Activated T-cell treated with anti-CD3 and anti-CD28 coated beads for 4 hours (primary cell): ENCODE measurements around the gene KNTC1.
"Not testable (repeated sequence)": the region's sequence is repeated elsewhere in the genome, so short reads cannot be mapped to it uniquely, and the experiment has no call there.

Experiments
- DNase-seq: peaks from one replicate; pipeline ENCODE4 v3.0.0-alpha.2; 2020

Gene KNTC1

DNA sequence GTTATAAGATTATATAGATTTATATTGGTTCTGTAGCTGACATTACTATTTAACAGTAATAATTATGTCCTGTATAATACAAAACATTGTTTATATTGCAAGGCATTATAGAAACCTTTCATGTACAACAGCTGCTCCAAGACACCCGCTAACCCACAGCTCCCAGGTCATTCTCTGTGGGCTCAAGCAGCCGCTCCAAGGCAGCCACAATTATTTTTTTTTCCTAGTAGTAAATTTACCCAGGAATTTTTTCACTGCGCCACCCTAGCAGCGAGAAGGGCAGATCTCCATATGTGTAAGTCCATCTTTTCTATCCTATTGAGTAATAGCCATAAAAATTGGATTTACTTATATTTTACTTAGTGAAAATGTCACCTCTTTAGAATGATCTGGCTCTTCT lies 36.3 kb downstream of the KNTC1 start:
- no peak for DNase-seq

DNA sequence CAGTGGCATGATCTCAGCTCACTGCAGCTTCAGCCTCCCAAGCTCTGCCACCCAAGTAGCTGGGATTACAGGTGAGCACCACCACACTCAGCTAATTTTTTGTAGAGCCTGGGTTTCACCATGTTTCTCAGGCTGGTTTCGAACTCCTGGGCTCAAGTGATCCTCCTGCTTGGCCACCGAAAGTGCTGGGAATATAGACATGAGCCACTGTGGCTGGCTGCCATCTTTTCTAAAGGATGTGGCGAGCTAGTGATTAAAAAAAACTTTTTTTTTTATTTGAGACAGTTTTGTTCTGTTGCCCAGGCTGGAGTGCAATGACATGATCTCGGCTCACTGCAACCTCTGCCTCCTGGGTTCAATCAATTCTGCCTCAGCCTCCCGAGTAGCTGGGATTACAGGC lies 39.8 kb downstream of the KNTC1 start:
- not testable (repeated sequence) for DNase-seq

DNA sequence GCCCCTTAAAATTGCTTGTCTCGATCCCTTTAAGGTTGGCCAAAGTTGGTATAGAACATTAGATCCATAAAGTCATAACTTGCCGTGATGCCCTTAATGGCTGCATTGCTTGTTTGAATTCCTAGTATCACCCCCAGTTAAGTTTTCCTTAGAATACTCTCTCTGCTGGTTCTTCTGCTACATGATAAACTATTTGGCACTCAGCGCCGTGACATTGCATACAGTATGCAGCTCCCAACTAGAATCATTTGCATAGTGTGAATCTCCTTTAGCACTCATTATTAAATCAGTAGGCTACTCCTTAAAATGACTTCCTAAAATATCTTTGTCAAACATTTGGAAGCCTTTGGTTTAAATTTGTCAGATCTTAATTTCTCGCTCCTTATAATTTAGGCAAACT lies 42.2 kb downstream of the KNTC1 start:
- no peak for DNase-seq

DNA sequence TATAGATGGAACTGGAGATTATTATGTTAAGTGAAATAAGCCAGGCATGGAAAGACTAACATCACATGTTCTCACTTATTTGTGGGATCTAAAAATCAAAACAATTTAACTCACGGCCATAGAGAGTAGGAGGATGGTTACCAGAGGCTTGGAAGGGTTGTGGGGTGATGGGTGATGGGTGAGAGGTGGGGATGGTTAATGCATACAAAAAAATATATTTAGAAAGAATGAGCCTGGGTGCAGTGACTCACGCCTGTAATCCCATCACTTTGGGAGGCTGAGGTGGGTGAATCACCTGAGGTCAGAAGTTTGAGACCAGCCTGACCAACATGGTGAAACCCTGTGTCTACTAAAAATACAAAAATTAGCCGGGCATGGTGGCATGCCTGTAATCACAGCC lies 43.0 kb downstream of the KNTC1 start:
- DNase-seq, result not testable (repeated sequence)

DNA sequence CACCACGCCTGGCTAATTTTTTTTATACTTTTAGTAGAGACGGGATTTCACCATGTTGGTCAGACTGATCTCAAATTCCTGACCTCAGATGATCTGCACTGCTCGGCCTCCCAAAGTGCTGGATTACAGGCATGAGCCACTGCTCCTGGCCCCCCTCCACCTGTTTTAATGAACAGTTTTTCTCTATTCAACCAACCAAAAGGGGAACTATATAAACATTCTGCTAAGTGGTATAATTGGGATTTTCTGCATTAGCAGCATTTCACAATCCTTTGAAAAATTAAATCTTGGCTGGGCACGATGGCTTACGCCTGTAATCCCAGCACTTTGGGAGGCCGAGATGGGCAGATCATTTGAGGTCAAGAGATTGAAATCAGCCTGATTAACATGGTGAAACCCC lies 44.8 kb downstream of the KNTC1 start:
- no peak for DNase-seq

DNA sequence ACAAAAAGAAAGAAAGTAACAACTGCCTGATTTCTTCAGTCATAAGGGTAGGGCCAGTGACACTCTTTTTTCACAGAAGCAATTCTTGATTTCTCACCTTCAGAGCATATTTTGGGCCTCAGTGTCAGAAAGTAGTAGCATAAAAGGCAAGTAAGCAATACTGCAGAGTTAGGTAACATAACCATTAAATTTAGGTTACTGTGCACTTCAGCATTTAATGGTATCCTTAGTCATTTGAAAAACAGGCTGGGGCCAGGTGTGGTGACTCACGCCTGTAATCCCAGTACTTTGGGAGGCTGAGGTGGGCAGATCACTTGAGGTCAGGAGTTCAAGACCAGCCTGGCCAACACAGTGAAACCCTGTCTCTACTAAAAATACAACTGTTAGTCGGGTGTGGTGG lies 56.2 kb downstream of the KNTC1 start:
- DNase-seq, result not testable (repeated sequence)

DNA sequence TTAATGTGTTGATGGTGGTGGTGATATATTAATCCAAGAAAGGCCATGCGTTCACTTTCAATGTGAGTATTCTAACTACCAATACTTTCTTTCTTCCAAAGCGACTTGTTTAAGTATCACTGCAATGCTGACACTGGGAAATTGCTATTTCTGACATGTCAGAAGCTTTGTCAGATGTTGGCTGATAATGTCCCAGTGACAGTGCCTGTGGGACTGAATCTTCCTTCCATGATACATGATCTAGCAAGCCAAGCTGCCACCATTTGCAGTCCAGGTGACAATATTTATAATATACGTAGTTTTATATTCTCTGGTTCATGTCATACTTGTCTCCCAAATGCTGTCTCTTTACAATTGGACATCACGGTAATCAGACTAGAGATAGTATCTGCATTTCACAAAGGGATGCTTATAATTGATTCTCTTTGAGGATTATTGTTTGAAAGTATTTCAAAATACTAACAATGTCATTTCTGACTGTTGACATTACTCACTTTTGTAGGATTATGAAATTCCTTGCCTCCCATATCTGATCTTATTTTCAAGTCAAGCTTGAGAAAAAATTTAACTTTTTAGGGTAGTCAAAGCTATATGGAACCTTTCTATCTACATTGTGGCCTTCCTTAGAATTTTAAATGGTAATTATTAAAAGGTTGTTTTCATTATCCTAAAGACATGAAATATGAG lies 57.3 kb downstream of the KNTC1 start:
- DNase-seq, result no peak

DNA sequence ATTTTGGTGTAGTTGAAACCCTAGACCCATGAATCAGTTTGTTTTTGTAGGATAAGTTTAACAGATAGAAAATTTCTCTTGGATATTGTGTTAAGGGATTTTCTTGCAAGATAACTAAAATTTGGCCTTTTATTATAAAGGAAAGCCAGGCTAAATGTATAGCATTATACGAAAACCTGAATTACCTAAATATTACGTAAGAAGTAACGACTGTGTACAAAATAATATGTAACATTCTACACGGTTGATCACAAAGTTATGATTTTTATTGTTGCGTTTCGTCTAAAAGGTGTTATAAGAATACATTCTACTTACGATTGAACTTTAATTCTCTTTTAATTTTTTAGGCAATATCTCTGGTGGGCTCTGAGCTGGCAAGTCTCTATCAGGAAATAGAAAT lies 63.9 kb downstream of the KNTC1 start:
- no peak for DNase-seq

DNA sequence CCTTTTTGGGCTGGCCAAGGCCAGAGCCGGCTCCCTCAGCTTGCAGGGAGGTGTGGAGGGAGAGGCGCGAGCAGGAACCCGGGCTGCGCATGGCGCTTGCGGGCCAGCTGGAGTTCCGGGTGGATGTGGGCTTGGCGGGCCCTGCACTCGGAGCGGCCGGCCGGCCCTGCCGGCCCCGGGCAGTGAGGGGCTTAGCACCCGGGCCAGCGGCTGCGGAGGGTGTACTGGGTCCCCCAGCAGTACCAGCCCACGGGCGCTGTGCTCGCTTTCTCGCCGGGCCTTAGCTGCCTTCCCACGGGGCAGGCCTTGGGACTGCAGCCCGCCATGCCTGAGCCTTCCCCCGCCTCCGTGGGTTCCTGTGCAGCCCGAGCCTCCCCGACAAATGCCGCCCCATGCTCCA lies 64.9 kb downstream of the KNTC1 start:
- not testable (repeated sequence) for DNase-seq

DNA sequence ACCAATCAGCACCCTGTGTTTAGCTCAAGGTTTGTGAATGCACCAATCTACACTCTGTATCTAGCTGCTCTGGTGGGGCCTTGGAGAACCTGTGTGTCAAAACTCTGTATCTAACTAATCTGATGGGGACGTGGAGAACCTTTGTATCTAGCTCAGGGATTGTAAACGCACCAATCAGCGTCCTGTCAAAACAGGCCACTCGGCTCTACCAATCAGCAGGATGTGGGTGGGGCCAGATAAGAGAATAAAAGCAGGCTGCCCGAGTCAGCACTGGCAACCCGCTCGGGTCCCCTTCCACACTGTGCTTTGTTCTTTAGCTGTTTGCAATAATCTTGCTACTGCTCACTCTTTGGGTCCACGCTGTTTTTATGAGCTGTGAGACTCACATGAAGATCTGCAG lies 65.5 kb downstream of the KNTC1 start:
- not testable (repeated sequence) for DNase-seq

DNA sequence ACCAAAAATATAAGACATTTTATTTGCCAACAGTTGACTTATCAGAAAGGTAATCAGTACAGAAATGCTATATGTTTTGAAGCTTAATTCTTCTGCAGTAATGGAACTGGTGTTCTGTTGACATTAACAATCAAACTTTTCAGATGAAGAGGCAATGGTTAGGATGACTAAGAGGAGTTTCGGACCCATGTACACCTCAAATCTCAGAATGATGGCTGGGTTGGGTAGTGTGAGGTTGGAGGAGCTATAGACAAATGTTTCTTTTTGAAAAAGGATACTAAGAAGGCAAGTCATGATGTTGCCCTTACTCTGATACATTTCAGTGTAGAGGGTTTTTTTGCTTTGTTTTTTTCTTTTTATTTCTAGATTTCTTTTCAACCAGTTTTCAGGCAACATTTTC lies 66.9 kb downstream of the KNTC1 start:
- no peak for DNase-seq

DNA sequence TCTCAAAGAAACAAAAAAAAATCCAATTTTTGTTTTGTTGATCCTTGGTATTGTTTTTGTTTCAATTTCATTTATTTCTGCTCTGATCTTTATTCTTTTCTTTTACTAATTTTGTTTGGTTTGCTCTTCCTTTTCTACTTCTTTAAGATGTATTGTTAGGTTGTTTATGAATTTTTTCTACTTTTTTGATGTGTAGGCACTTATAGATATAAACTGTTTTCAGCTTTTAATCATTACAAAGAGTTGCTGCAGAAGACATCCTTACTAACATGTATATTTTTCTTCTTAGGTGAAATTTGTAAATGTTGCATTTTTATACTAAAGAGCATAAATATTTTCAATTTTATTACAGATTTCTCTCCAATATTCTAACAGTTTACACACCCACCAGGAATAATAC lies 69.8 kb downstream of the KNTC1 start:
- no peak for DNase-seq

DNA sequence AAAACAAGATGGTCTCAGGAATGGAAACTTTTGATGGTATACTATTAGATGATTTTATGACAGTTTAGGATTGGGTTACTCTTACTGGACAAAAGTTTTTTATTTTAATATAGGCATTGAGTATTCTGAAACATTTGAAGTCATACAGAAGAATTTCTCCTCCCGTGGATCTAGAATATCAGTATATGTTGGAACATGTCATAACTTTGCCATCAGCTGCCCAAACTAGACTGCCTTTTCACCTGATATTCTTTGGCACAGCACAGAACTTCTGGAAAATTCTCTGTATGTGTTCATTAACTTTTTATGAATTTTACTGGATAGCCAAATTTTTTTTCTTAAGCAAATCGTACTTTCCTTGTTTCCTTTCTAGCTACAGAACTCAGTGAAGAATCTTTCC lies 75.4 kb downstream of the KNTC1 start:
- no peak for DNase-seq

DNA sequence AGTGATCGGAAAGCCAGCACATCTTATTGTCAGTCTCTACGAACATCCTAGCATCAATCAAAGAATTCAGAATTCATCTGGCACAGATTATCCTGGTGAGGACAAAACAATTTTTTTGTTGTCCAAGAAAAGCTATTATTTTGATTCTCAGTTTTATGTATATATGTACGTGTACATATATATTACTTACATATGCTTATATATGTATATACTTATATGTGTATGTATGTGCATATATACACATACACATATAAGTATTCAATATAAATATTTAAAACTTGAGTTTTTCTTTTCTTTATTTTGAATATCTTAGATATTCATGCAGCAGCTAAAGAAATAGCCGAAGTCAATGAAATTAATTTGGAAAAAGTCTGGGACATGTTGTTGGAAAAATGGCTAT lies 77.9 kb downstream of the KNTC1 start:
- DNase-seq, result no peak

DNA sequence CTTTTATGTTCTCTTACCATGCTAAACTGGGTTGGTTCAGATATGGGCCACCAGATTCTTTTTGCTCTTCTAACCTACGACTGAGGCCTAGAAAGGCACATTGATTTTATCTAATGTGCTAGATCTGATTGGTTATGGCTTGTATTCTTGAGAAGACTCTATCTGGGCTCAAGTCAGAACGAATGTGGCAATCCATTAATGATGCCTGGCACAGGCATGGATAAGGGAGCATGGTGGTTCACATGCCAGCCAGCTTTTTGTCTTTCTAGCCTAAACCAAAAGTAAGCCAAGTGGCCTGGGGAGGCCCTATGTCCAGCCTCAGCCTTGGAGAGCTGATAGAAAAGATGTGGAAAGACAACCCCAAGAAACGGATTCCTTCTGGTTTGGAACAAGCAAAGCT lies 82.7 kb downstream of the KNTC1 start:
- DNase-seq, result no peak

DNA sequence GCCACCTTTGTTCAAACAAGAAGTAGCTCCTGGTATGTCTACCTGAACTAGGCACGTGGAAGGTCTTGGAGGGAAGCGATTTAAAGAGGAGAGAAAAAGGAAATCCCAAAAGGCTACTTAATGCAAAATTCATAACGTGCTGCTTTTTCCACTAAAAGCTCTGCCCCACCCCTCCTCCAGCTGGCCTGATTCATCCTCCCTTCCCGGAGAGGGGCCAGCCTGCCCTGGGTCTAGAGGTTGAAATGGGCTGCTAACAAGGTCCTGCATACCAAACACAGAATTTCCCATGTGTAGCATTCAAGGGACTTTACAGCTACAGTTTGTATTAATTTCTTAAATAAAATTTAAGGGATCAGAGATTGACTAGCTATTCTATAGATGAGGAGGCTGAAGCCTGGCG lies 83.2 kb downstream of the KNTC1 start:
- DNase-seq, result no peak

DNA sequence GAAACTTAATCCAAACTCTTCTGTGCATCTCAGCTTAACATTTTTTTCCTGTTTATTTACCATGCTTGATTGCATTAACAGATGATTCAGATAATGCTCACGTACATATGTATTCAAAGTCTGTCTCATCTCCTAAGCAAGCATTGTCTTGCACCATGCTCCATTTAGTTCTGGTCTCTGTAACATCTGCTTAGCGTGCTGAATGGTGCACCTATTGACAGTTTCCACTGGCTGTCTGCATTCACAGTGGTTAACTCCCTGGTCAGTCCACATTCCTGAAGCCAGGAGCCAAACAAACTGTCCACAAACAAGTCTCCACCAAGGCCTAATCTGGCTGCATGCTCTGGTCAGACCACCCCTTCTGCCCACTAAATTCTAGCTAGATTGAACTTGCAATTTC lies 83.9 kb downstream of the KNTC1 start:
- DNase-seq, result no peak

DNA sequence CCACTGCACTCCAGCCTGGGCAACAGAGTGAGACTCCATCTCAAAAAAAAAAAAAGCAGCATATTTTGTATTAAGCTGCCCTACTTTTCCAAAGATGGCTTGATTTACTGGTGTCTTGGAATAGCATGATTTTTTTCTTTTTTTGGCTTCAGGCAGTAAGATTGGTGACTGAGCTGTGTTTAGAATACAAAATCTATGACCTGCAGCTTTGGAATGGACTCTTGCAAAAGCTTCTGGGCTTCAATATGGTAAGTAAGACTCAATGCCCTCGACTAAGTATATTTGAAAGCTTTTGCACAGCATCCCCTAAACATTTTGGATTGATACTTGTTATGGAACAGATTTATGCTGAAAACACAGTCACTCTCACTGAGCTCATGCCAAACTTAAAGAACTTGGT lies 87.8 kb downstream of the KNTC1 start:
- DNase-seq, result no peak

DNA sequence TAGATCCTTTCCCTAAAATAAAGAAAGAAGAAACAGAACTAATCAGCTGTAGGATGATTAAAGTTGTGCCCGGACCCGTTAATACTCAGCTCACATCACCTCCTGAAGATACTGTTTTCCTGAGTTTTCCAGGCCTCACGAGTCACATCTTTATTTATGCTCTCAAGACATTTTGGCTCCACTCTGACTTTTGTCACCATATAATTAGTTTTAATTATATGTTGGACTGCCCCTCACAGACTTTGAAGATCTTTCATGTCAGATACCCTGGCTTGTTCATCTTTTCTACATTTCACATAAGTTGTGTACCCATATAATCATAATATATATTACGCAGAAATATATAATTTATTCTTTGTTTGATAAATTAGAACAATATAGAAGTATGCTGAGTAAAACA lies 88.7 kb downstream of the KNTC1 start:
- DNase-seq, result no peak

DNA sequence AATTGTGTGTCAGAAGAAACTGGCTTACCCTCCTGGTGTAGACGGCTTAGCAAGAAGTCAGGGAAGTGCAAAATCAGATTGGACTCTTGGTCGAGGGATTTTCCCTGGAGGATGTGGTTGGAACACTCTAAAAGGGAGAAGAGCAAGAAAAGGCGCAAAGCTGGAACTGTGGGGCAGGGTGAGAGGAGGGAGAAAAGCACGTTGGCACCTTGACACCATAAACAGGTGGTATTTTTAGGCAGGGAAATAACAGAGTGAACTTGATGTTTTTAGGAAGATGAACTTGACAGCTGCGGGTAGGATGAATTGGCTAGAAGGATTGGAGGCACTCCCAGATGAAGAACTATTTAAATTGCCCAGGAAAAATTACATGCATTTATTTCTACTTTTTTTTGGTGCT lies 108.4 kb downstream of the KNTC1 start:
- no peak for DNase-seq

DNA sequence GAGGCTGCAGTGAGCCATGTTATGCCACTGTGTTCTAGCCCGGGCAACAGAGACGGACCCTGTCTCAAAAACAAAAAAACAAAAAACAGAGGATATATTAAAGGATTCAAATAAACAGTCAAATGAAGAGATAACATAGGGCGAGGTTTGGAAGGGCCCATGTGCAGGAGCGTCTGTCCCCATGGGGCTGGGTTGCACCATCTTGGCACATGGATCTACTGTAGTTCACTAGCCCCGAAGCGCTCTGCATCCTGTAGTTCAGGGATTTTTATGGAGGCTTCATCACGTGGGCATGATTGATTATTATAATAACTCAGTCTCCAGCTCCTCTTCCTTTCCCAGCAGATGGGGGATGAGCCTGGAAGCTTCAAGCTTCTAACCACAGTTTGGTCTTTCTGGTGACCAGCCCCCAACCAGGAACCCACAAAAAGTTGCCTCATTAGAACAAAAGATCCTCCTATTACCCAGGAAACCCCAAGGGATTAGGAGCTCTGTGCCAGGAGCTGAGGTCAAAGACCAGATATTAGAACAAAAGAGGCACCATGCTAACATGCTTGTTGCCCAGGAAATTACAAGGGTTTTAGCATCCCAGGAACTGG lies 116.3 kb downstream of the KNTC1 start:
- no peak for DNase-seq

DNA sequence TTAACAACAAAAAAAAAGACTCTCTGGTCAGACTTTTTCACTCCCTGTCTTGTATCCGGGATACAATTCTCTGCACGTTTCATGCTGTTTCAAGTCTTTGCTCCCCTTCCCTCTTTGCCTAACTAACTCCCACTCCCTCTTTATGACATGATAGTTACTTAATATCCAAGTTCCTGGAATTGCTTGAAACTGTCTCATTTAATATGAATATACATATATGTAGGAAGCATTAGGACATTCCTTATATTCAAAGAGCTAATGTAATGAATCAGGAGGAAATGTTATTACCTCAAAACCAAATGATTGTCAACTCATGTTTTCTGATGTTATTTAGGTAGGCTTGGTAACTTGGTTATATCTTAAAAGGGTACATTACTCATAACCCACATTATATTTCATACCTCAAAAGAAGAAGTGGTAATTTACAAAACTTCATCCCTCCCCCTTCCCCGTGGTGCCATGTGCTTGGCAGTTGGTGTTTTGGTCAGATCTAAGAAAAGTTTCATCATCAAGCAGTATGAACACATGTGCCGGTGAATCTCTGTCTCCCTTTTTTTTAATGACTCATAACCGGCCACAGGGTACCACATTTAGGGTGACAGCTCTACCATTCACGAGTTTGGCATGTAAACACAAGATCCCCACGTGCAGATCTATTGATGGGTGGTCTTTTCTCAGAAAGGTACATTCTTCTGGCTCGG lies 119.6 kb downstream of the KNTC1 start:
- peak; percentile 42 for DNase-seq

DNA sequence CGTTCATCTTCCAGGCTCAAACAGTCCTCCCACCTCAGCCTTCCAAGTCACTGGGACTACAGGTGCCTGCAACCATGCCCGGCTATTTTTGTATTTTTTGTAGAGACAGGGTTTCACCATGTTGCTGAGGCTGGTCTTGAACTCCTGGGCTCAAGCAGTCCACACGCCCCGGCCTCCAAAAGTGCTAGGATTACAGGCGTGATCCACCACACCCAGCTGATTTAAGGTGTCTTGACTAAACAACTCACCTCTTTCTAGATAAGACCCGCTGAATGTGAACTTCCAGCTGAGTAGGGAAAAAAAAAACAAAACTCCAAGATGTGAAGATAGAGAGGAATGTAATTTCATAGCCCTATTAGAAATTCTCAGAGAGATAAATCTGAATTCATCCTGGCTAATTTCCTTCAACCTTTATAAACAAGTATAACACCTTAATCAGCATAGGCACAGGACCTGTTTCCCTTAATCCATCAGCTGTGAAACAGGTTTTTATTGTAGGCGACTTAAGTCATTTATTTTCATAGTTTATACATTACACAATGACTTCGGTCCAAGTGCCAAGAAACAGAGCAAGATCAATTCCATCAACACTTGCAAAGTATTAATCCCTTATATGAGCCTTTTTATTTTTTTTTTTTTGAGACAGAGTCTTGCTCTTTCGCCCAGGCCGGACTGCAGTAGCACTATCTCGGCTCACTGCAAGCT lies 124.6 kb downstream of the KNTC1 start:
- no peak for DNase-seq

DNA sequence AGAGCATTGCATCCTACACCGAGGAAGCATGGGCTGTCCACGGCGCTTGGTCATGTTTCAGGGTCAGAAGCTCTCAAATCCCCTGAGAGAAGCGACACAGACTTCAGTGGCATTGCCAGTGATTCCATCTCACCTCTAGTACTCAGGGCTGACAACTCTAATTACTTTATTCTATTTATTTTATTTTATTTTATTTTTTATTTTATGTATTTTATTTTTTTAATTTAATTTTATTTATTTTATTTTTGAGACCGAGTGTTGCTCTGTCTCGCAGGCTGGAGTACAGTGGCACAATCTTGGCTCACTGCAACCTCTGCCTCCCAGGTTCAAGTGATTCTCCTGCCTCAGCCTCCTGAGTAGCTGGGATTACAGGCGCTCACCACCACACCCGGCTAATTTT lies 126.2 kb downstream of the KNTC1 start:
- not testable (repeated sequence) for DNase-seq
